NCI-H2081 (cell line): ENCODE measurements around the gene AKR7A3.
"Not testable (repeated sequence)": the region's sequence is repeated elsewhere in the genome, so short reads cannot be mapped to it uniquely, and the experiment has no call there.

ENCODE experiments used
- DNase-seq, 2 experiments: peaks; one replicate each; lab custom pipeline; 2025; lab: John Stamatoyannopoulos, UW

The AKR7A3 gene

DNA sequence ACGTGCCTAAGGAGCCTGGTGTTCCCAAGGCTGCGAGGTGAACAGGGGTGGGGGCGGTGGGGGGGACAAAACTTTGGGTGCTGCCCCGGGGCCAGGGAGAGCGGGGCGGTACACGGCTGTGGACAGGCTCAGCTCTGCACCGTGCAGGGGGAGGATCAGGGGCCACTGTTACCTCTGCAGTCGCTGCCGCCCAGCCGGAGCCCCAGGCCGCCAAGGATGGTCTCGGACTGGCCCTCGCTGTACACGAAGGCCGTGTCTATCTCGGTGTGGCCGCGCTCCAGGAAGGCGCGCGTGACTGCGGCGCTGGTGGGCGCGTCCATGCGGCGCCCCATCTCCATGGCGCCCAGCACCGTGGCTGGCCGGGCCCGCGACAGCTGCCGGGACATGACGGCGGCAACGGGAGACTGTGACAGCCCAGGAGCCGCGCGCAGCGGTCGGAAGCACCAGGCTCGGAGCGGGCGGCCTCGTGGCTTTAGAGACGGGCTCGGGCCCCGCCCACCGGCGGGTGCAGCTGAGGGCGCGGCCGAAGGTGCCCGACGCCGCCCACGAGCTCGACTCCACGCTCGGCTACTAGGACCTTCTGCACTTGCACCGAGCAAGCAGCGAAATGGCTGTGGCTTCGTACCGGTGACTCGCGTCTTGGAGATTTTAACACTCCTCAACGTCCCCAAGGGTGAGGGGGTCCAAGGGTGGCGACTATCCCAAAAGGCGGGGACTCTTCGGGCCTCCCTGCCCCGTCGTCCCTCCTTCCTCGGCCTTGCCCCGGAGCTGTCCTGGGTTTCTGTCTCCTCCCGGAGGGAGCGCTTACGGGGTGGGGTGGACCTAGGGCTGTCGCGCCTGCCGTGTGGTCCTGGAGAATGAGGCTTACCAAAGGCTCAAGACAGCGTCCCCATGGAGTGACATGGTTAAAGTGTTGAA lies at the start of gene AKR7A3:
Gene AKR7A3 (minus strand): TSS at position 447 of the 918 bp plus-strand sequence. CDS start 61 bp downstream, at position 386.
- not testable (repeated sequence) for DNase-seq

- DNase-seq, result no peak
Observed at GRCh38 chr1:19338323-19338762, 49.8 kb upstream of the AKR7A3 start.

DNA sequence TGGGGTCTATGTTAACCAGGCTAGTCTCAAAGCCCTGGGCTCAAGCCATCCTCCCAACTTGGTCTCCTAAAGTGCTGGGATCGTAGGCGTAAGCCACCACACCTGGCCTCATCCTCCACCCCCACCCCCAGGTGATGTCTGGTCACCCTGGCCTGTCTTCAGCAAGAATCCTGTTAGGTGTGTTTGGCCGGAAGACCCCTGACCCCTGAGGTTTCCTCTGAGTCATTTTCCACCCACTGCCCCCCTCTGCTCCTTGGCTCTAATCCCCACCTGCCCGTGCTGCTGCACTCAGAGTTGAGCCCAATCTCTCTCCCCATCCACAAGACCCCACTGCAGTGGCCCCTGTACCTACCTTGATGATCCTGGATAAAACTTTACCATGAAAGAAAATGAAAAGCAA lies 48.7 kb upstream of the AKR7A3 start:
- no peak for DNase-seq

GRCh38 chr1:19336543-19336942 lies 48.0 kb upstream of the AKR7A3 start:
- DNase-seq, result no peak

DNA sequence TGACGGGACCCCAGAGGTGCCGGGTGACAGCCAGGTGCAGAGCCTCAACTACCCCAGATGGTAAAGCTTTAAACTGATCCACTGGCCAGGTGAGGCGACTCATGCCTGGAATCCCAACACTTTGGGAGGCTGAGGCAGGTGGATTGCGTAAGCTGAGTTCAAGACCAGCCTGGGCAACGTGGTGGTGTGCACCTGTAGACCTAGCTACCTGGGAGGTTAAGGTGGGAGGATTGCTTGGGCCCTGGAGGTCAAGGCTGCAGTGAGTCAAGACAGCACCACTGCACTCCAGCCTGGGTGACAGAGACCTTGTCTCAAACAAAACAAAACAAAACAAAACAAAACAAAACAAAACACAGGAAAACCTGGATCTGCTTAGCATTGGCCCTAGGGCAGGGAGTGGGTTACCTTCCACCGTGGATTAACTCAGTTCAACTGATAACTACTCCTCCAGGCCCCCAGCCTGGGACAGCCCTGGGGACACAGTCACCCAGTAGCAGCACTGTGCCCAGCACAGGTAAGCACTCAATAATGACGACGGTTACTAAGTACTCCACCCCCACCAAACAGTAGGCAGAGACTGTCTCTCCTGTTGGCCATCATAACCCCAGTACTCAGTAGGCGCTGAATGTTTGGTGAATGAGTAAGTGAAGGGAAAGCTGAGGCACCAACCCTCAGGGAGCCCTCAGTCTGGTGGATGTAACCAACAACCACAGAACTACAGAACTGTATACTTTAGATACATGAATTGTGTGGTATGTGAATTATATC lies 45.2 kb upstream of the AKR7A3 start:
- DNase-seq, result no peak

DNA sequence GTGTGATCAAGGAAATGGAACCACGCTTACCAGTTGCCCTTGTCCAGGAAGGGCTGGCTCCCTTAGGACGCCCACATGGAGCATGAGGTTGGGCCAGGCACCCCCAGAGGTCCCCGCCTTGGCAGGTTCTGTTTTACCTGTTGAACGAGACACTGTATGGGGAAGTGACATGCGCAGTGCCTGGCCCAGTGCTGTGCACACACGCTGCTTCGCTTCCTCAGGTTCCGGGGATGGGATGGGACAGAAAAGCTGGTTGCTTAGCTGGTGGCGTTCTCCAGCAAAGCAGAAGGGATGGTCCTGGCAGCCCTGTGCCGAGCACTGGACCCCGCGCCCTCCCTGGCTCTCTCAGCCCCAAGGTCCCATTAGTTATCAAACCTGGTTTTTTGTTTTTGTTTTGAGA lies 44.3 kb upstream of the AKR7A3 start:
- no peak for DNase-seq

DNA sequence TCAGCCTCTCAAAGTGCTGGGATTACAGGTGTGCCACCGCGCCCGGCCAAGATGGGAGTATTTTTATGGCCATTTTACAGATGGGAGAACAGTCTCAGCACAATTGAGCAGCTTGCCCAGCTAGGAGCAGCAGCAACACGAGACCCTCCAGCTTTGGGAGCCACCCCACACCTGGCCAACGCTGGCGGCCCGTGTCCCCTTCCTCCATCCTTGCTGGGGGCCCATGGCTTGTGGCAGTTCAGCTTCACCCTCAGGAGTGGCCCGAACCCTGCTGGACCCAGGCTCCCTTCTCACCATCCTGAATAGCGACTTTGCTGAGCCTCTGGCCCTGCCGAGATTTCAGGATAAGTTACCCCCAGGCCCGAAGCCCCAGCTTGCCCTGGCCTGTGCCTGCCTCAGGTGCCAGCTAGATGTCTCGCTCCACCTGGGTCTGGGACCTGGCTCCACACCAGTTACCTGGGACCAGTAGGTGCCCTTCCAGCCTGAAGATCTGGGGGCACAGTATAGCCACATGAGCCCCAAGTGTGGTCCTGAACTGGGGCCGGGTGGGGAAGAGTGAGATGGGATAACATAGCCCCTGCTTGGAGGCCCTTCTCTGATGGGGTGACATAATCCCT lies 42.8 kb upstream of the AKR7A3 start:
- DNase-seq, result no peak

DNA sequence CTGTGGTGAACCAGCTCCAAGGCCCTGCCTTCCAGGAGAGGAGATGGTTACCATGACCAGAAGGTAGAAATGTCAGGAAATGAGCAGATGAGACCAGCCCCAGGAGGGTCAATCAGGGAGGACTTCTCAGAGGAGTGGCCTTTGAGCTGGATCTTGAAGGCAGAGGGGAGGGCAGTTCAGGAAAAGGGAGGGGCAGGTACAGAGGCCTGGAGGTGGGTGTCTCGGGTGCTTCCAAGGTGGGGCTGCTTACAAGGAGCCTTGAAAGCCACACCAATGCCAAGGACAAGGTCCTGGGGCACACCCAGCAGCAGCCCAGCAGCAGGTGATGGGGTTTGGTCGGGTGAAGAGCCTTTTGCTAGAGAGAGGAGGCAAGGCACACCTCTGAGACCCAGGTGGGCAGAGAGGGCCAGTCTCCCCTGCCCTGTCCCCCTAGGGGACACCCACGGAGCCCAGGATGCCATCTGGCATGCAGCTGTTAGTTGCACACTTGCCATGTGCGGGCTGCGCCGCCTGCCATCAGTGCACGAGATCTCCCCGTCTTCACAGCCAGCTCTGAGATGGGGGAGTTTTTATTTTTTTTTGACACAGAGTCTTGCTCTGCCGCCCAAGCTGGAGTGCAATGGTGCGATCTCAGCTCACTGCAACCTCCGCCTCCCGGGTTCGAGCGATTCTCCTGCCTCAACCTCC lies 42.0 kb upstream of the AKR7A3 start:
- no peak for DNase-seq

DNA sequence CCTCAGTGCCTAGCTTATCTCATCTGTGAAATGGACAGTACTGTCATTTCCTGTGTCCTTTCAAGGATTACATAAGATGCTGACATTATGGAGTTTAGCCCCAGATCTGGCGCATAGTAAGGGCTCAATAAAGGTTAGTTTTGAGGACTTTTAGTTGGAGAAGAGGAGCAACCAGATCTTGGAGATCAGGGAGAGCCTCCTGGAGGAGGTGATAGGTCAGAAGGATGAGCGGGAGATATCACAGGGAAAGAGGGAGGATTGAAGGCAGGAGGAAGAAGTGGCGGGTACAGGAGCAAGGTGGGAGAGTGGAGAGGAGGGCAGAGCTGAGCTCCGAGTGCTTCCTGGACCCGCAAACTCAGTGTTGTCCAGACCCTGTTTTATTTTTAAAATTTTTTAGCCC lies 41.0 kb upstream of the AKR7A3 start:
- DNase-seq, result no peak

DNA sequence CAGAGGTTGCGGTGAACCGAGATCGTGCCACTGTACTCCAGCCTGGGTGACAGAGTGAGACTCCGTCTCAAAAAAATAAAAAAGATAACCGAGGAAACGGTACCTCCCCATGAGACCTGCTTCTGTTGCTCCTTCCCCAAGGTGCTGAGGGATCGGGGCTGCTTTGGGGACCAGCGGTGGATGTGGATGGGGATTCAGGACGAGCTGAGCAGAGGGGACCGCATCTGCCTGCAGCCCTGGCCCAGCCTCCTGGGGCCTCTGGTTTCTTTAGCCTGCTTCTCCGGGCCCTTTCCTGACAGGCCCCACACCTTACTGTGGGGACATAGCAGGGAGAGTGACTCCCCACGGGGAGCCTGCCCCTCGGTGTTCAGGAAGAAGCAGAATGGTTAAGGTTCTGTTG lies 40.6 kb upstream of the AKR7A3 start:
- DNase-seq, result no peak

DNA sequence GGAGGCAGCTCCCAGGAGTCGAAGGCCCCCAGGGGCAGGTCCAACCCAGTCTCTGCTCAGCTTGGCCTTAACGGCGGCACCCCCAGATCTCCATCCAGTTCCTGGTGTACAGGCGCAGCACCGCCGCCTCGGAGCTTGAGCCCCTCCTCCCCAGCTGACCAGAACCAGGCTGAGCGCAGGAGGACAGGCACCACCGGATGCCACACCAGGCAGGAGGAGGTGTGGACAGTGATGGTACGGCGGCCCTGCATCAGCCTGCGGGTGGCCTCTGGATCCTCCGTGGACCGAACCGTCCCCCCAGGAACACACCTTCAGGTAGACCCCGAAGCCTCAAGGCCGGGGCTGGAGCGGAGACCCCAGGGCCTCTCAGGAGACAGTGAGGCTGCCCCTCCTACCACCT lies 39.9 kb upstream of the AKR7A3 start:
- DNase-seq, result no peak

DNA sequence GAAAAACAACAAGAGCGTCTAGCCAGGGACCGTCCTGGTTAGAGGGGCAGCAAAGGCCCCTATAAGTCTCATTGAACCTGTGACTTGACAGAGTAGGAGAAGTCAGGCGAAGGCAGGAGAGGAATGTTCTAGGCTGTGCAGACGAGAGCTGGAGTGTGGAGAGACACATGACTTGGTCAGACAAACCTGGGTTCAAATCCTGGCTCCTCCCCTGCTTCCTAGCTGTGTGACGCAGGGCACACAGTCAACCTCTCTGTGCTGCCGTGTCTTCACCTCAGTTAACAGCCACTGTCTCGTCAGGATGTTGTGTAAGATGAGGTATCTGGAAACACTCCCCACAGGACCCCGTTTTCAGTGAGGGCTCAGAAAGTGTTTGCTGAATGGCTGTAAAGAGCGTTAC lies 39.2 kb upstream of the AKR7A3 start:
- DNase-seq, result no peak

DNA sequence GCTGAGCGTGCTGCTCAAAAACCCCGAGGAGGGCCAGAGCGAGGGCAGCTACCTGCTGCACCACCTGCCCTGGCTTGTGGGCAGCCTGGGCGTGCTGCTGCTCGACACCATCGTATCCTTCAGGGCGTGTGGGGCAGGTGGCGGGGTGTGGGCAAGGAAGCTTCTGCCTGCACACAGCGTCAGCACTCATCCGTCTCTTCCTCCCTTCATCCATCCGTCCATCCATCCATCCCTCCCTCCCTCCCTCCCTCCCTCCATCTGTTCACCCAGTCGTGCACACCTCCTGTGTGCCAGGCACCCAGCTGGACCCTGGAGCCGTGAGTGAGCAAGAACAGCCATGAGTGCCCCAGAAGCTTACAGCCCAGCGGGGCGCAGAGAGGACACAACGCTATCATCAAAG lies 38.7 kb upstream of the AKR7A3 start:
- DNase-seq, result no peak

GRCh38 chr1:19326748-19327065 lies 38.1 kb upstream of the AKR7A3 start:
- DNase-seq, result no peak

GRCh38 chr1:19325958-19326747 lies 37.6 kb upstream of the AKR7A3 start:
- no peak for DNase-seq

GRCh38 chr1:19325368-19325957 lies 36.9 kb upstream of the AKR7A3 start:
- no peak for DNase-seq

- DNase-seq, result no peak
Observed at GRCh38 chr1:19324665-19324990, 36.1 kb upstream of the AKR7A3 start.

DNA sequence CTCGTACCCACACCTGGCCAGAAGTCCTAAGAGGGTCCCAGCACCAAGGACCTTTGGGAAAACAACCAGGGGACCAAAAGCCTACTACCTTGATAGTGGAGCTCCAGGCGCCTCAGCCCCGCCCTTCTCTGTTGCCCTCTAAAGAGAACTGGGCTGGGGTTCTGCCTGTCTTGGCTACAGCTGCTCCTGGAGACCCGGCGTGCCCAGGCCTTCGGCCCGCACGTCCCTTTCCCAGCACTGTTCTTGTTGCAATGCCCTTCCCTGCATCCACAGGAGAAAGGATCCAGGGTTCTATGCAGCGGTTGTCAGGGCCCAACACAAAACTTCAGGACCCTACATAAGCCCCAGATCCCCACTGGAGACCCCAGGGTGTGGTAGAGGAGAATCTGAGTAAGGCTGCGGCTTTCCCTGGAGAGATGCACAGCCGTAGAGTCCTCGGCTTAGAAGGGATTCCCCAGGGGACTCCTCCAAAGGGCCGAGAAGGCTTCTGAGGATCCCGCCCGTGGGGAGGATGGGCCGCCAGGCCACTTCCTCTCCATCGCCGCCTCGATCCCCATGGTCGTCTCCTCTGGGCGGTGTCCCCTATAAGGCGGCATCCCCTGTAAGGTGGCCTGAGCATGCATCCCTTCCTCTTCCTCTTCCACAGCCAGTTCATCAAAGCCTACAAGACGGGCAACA lies 35.6 kb upstream of the AKR7A3 start:
- no peak for DNase-seq

DNA sequence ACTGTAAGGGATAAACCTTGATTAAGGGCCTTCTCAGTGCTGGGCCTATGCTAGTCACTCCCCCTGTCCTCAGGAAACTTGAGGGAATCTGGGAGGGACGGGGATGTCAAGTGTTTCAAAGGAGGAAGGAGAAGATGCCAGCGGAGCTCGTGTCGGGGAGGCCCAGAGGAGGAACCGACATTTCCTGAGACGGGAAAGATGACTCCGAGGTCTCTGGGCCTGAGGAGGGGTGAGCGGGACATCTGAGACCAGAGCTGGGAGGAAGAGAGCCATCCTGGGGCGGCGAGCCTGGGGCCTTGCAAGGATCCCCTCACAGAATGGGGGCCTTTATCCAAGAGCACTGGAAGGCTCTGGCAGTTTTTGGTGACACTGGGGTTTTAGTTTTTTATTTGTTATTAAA lies 33.9 kb upstream of the AKR7A3 start:
- no peak for DNase-seq

- no peak for DNase-seq
Observed at GRCh38 chr1:19321071-19321470, 32.5 kb upstream of the AKR7A3 start.

DNA sequence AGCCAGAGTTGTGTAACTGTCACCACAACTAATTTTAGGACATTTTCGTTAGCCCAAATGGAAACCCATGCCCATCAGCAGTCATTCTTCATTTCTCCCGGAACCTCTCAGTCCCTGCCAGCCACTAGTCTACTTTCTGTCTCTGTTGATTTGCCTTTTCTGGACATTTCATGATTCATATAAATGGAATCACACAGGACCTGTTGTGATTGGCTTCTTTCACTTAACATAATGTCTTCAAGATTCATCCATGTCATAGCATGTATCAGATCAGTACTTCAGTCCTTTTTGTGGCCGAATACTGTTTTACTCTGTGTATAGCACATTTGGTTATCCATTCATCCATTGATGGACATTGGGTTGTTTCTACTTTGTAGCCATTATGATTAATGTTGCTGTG lies 30.6 kb upstream of the AKR7A3 start:
- DNase-seq, result no peak
